ACHN (cell line): ENCODE results near the gene SOCS2.
"Not testable (repeated sequence)": the region's sequence is repeated elsewhere in the genome, so short reads cannot be mapped to it uniquely, and the experiment has no call there.

Experiments
- DNase-seq: peaks from one replicate; pipeline ENCODE4 v3.0.0-alpha.2; 2015
- in situ Hi-C: cut with HindIII; loops from 2 replicates; pipeline ENCODE4 v1.10.0; 2017; ENCODE audit warnings: low sequenced_read_pairs, low pct_ligation_motif_present, low pct_unique_long_range_greater_than_20kb

Gene SOCS2

DNA sequence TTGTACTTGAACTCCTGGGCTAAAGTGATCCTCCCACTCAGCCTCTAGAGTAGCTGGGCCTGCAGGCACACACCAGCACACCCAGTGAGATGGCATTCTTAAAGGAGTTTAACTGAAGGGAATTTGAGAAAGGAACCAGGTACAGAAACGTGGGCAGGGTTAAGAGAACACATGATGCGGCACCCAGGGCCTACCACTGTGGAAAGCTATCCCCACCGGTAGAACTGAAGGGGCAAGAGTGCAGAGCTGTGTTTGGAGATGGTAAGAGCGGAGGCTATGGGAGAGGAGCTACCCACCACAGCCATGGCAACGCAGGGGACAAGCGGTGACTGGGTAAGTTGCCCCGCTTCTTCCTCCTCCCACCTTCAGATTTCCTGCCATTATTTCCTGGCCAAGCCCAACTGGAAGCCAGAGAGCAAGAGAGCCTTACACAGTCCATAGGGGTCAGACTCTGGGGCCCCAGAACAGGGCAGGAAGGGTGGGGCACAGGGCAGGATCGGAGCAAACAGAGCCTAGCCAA is 46.5 kb downstream of the SOCS2 start:
- in situ Hi-C loops = no loop called here
- DNase-seq = no peak

DNA sequence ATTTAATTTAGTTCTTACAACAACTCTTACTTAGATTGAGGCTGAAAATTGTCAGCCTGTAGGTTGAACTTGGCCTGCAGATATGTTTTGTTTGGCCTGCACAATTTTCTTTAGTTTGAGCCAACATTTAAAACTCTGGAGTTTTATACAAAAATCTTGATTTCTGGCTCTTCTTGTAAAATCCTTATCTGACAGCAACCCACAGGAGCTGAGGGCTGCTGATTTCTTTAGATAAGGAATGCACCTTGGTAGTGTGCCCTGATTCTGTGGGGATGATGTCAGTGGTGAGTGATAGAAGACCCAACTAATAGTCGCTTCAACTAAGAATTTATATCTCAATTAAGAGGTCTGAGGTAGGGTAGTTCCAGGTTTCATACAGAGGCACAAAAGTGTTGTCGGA is 49.5 kb downstream of the SOCS2 start:
- DNase-seq = no peak
- in situ Hi-C loops = no loop called here

DNA sequence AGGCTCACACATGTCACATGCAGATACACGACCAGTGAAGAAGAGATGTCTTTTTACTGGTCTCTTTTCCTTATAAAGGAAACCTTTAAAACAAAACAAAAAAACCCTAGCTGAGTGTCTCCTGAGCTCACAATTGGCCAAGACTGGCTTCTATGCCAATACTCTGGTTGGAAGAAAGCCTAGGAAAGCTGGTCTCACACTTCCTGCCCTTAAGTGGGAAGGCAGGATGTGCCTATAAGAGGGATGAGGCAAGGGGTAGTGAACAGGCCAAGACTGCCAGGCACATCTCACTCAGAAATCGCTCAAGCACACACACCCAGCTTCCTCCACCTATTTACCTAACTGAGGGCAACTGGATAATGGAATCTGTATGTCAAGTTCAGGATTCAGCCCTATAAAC is 50.0 kb downstream of the SOCS2 start:
- in situ Hi-C loops = no loop called here
- no peak for DNase-seq

DNA sequence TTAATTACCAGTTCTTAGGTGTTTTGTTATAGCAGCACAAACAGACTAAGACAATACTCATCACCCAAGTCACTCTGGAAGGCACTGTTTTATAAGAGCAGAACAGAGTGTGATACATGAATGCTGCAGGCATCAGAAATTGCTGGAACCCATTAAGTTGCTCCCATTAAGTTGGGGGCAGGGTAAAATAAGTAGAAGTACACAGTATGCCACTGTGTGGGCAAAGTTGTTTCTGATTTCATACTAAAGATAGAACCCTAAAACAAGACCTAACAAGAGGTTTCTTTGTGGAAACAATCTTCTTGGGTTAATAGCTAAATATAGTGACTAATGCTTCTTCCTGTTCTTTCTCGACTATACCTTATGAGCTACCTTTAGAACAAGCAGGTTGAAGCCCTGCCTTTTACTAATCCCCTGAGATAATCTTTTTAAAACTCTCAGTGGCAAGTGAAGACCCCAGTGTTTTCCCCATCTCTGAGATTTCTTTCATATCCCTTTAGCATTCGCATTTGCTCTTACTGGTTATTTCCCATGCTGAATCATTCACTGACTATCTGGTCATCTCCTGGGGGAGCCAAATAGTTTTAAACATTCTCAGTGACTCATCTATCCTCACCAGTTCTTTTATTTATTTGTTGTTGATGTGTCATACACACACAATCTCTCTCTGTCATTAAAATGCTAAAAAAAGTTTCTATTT is 52.3 kb downstream of the SOCS2 start:
- DNase-seq = peak; percentile 95
- in situ Hi-C loops = no loop called here

DNA sequence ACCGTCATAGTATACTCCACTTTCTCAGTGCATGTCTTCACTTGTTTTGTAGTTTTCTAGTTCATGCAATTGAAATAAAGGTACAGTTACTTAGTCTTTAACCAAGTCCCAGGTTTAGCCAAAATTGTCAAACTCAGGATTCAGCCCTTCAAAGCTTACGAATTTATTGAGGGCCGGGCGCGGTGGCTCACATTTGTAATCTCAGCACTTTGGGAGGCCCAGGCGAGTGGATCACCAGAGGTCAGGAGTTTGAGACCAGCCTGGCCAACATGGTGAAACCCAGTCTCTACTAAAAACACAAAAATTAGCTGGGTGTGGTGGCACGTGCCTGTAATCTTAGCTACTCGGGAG is 52.8 kb downstream of the SOCS2 start:
- DNase-seq, in situ Hi-C loops: not testable (repeated sequence)

DNA sequence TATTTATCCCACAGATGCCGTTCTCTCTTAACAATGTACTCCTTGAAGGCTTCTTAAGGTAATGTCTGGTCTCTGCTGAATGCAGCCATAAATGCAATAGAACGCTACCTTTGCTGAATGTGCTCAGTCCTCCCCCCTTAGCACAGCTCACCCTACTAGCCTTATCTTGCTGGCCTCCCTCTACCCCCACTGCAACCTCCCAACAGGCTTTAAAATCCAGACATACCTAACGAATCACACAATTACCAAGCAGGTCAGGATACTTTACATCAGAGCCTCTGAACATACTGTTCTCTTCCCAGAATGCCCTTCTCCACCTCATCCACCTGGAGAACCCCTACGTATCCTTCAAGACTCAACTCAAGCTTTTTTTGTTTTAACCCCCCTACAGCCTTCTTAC is 53.7 kb downstream of the SOCS2 start:
- in situ Hi-C loops = no loop called here
- DNase-seq = no peak
